Kidney (tissue), 14 donors: Measurements from ENCODE around the gene CTTN. TPM values are rescaled to one million over a fixed set of nuclear protein-coding genes. Genes with fewer than 3 reads are reported as not detected.

ENCODE experiments used
- DNase-seq, 5 donors: peaks; one replicate each; pipeline ENCODE4 v3.0.0-alpha.2; 2013 to 2020
- FAIRE-seq: peaks from 2 replicates; lab custom pipeline; 2012; peaks lifted over from hg19 to GRCh38; lab: Jason Lieb, UNC
- H3K27ac ChIP-seq, 2 donors: one replicate each; pipeline ENCODE4 v1.7.0; 2013; ENCODE audit warnings: low read depth in 2 of 2, low read length in 2 of 2, inconsistent platforms in 1 of 2
- H3K27me3 ChIP-seq: one replicate; pipeline ENCODE4 v1.7.1; 2013; ENCODE audit warnings: low read length, inconsistent platforms; ENCODE audit not compliant: control insufficient read depth, insufficient read depth
- H3K36me3 ChIP-seq, 3 donors: one replicate each; pipeline versions ENCODE4 v1.7.0 to v1.7.1; 2013; ENCODE audit warnings: low read length in 3 of 3, control low read depth in 1 of 3, inconsistent platforms in 1 of 3; ENCODE audit not compliant: insufficient read depth in 3 of 3, control insufficient read depth in 2 of 3
- H3K4me1 ChIP-seq, 3 donors: one replicate each; pipeline versions ENCODE4 v1.7.0 to v1.7.1; 2013; ENCODE audit warnings: low read length in 3 of 3, inconsistent platforms in 1 of 3, low read depth in 1 of 3; ENCODE audit not compliant: control insufficient read depth in 2 of 3, insufficient read depth in 2 of 3
- H3K4me3 ChIP-seq, 3 donors: one replicate each; pipeline versions ENCODE4 v1.7.0 to v1.8.1; 2013; ENCODE audit warnings: low read length in 3 of 3, control low read depth in 1 of 3, inconsistent platforms in 1 of 3
- H3K9ac ChIP-seq, 3 donors: one replicate each; pipeline versions ENCODE4 v1.7.0 to v1.7.1; 2013; ENCODE audit warnings: low read length in 3 of 3, control low read depth in 1 of 3, inconsistent platforms in 1 of 3
- H3K9me3 ChIP-seq, 3 donors: one replicate each; pipeline versions ENCODE4 v1.7.0 to v1.7.1; 2013; ENCODE audit warnings: low read length in 3 of 3, control low read depth in 1 of 3, inconsistent platforms in 1 of 3; ENCODE audit not compliant: control insufficient read depth in 2 of 3, insufficient read depth in 1 of 3
- intact Hi-C: fragments of 100-400 bp; cut with DNase I; formaldehyde crosslinking; loops from one replicate; pipeline ENCODE4 v1.11.1; 2022
- polyA plus RNA-seq: library from polyadenylated mRNA; stranded (reverse); fragments of 350-450 nt; fragmentation: Illumina TruSeq; extraction: RNeasy Lipid Tissue Mini Kit (QIAGEN cat#74804); gene quantifications from one replicate; pipeline ENCODE4 v1.2.3, GENCODE V29; 2014; ENCODE audit warnings: low read depth, low replicate concordance; ENCODE audit not compliant: insufficient read depth
- total RNA-seq: library from RNA; stranded (reverse); fragmentation: NEBNext Ultra II Directional; extraction: Animal tissue kit (Norgen Biotek cat#: 25700); gene quantifications from one replicate; pipeline ENCODE4 v1.2.1, GENCODE V29; 2021
- TF ChIP-seq, protein P1 (sequence below): IDR thresholded peaks from 3 replicates; pipeline ENCODE4 v1.5.1; 2012; ENCODE audit warnings: mild to moderate bottlenecking, moderate library complexity, borderline replicate concordance; ENCODE audit not compliant: insufficient read depth; ENCODE audit errors: extremely low read depth
- donor health status: control.
- donor health status: control.
- donor health status: control.
- donor health status: control.
- donor health status: control.
- donor health status: DM: yes; HTN: yes; CAD: no.
- donor health status: Normal renal cell carcinoma (clear cell type).

CTTN gene
- total and polyA plus RNA-seq, 2 donors from 2014 or later, result 84.9 to 316 TPM

DNA sequence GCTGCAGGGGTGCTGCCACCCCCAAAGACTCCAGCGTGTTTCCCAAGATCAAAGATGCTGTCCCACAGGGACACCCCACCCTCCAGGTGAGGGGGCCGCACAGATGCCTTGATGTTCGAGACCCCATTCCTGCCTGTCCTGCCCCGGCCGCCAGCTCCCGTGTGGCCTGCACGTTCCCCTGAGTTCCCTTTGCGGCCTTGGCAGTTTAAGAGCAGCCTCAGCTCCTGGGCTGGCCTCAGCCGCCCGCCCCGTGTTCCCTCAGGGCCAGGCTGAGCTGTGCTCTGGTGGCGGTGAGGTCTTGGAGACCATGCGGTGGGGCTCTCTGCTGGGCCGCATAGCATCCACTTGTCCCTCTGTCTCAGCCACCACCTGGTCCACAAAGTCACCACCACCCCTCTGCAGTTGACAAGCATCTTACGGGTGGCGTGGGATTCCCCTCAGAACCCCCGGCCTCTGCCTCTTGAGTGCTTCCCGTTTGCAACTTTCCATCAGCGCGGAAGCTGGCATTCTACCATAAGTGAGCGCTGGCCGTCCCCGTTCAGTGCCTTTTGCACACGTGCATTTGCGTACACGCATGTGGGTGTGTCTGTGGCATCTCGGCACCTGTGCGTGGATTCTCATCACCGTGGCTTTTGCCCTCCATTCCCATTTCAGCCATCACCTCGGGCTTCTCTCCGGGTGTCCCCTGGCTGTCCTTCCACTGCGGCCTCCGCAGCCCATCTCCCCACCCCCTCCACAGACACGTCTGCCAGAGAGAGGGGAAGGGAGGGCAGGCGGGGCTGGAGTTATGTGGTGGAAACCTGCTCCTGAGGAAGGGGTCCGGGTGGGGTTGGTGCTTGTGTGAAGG lies 35.9 kb downstream of the CTTN start:
- TF ChIP-seq, protein P1, sequence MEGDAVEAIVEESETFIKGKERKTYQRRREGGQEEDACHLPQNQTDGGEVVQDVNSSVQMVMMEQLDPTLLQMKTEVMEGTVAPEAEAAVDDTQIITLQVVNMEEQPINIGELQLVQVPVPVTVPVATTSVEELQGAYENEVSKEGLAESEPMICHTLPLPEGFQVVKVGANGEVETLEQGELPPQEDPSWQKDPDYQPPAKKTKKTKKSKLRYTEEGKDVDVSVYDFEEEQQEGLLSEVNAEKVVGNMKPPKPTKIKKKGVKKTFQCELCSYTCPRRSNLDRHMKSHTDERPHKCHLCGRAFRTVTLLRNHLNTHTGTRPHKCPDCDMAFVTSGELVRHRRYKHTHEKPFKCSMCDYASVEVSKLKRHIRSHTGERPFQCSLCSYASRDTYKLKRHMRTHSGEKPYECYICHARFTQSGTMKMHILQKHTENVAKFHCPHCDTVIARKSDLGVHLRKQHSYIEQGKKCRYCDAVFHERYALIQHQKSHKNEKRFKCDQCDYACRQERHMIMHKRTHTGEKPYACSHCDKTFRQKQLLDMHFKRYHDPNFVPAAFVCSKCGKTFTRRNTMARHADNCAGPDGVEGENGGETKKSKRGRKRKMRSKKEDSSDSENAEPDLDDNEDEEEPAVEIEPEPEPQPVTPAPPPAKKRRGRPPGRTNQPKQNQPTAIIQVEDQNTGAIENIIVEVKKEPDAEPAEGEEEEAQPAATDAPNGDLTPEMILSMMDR, result no peak
- no peak overlapping the region for H3K27ac ChIP-seq
- no peak overlapping the region for H3K4me3 ChIP-seq
- FAIRE-seq (no peak), DNase-seq (peak in 1 of 5 donors; percentile 46)
- intact Hi-C loops, result no loop called here
- H3K4me1 ChIP-seq, result no peaks in the 10 kb centered on the region
- peaks cover 0 to 60% (median 29%) of the 10 kb centered on the region in 3 donors for H3K36me3 ChIP-seq
- no peak overlapping the region for H3K9ac ChIP-seq
- H3K9me3 ChIP-seq, result no peaks in the 10 kb centered on the region
- no peaks in the 10 kb centered on the region for H3K27me3 ChIP-seq

DNA sequence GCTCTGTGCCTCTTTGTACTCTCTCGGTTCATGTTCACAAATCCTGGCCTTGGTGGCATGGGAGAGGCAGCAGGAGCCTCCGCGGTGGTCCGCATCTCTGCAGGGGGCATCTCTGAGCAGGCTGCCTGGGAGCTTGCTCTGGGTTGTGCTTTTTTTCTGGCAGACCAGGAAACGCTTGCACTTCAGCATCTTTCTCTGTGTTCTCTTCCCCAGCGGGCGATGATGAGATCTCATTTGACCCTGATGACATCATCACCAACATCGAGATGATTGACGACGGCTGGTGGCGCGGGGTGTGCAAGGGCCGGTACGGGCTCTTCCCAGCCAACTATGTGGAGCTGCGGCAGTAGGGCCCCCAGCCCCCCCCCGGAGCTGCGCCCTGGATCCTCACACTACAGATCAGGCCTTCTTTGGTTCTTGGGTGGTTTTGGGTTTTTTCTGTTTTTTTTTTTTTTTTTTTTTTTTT lies 36.5 kb downstream of the CTTN start:
- H3K4me3 ChIP-seq, result no peak overlapping the region
- H3K4me1 ChIP-seq, result no peaks in the 10 kb centered on the region
- DNase-seq (no peak), FAIRE-seq (no peak)
- intact Hi-C loops, result no loop called here
- TF ChIP-seq, protein P1, result no peak
- no peak overlapping the region for H3K27ac ChIP-seq
- H3K9ac ChIP-seq, result no peak overlapping the region
- no peaks in the 10 kb centered on the region for H3K9me3 ChIP-seq
- H3K27me3 ChIP-seq, result no peaks in the 10 kb centered on the region
- H3K36me3 ChIP-seq, result peaks cover 0 to 57% (median 28%) of the 10 kb centered on the region in 3 donors

DNA sequence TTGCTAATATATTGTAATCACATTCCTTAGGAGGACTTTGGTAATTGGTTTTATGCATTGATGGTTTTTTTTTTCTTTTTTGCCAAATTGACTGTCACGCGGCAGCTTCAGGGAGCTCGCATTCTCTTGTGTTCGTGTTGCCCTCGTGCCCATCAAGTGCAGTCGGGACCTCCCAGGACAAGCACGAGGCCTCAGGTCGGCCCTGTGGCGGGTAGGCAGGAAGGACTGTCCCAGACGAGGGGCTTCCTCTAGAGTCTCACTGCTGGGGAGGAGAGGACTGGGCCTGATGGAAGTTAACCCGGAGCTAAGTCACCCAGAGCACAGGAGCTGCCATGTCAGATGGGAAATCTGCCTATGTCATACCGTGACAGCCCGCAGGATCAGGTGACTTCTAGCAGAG lies 37.0 kb downstream of the CTTN start:
- no peak overlapping the region for H3K4me3 ChIP-seq
- no peaks in the 10 kb centered on the region for H3K9me3 ChIP-seq
- H3K9ac ChIP-seq, result no peak overlapping the region
- DNase-seq, result no peak
- intact Hi-C loops, result no loop called here
- H3K36me3 ChIP-seq, result peaks cover 0 to 53% (median 28%) of the 10 kb centered on the region in 3 donors
- TF ChIP-seq, protein P1, result no peak
- no peaks in the 10 kb centered on the region for H3K27me3 ChIP-seq
- no peak for FAIRE-seq
- no peak overlapping the region for H3K27ac ChIP-seq
- no peaks in the 10 kb centered on the region for H3K4me1 ChIP-seq
